GM13976 (cell line): ENCODE results near the gene ANXA1.

ENCODE experiments used
- DNase-seq: peaks from one replicate; pipeline ENCODE4 v3.0.0; 2012; ENCODE audit warnings: low spot score
- in situ Hi-C: fragments of 300-500 bp; cut with MboI; formaldehyde crosslinking; loops from one replicate; pipeline ENCODE4 v1.12.0; 2022; ENCODE audit warnings: low sequenced_read_pairs, mixed read lengths, inconsistent platforms; ENCODE audit not compliant: unreplicated experiment
- TF ChIP-seq, protein P1 (sequence below): IDR thresholded peaks from 2 replicates; pipeline ENCODE4 v1.5.1; 2012; ENCODE audit warnings: borderline replicate concordance, mild to moderate bottlenecking; ENCODE audit not compliant: insufficient read depth; ENCODE audit errors: extremely low read depth, missing control alignments, control extremely low read depth

The ANXA1 gene

GRCh38 chr9:73116031-73116430, 35.6 kb upstream of the ANXA1 start:
- no peak for DNase-seq
- TF ChIP-seq, protein P1, sequence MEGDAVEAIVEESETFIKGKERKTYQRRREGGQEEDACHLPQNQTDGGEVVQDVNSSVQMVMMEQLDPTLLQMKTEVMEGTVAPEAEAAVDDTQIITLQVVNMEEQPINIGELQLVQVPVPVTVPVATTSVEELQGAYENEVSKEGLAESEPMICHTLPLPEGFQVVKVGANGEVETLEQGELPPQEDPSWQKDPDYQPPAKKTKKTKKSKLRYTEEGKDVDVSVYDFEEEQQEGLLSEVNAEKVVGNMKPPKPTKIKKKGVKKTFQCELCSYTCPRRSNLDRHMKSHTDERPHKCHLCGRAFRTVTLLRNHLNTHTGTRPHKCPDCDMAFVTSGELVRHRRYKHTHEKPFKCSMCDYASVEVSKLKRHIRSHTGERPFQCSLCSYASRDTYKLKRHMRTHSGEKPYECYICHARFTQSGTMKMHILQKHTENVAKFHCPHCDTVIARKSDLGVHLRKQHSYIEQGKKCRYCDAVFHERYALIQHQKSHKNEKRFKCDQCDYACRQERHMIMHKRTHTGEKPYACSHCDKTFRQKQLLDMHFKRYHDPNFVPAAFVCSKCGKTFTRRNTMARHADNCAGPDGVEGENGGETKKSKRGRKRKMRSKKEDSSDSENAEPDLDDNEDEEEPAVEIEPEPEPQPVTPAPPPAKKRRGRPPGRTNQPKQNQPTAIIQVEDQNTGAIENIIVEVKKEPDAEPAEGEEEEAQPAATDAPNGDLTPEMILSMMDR, result no peak
- in situ Hi-C loops, result no loop called here

DNA sequence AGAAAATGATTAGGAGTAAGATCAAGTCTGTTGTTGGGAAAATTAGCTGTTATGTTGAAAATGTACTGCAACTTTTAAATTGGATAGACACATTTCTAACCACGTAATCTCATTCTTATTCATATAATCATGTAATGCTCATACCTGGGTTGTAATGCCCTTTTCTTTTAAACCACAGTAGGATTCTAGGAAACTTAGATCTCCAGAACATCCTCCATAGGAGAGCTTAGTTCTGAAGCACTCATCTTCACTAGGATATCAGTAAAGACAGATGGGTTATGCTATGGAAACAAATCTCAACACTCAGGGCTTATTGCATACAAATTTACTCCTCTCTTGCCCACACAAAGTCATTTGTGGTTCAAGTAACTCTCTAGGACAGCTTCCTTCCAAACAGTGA, 34.8 kb upstream of the ANXA1 start:
- TF ChIP-seq, protein P1, result no peak
- in situ Hi-C loops, result no loop called here

DNA sequence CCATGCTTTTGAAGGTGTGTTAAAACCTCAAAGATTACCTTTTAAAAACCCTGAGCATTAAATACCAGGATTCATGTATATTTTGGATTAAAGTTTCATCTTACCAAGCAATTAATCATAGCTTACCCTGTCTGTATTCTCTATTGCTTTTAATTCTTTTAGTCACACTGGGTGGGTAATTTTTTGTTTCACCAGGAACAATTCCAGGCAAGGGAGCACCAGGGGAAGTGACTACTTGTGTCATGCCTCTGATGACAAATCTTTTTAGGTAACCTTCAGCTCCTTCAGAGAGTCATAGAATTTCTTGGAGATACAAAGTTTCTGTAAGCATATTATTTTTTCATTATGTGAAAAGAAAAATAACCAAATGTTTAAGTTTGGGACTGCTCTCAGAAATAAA, 33.4 kb upstream of the ANXA1 start:
- DNase-seq, result no peak
- in situ Hi-C loops, result no loop called here
- TF ChIP-seq, protein P1, result no peak

More for the DNA sequence above, 34.8 kb upstream of the ANXA1 start:
- DNase-seq, result no peak

DNA sequence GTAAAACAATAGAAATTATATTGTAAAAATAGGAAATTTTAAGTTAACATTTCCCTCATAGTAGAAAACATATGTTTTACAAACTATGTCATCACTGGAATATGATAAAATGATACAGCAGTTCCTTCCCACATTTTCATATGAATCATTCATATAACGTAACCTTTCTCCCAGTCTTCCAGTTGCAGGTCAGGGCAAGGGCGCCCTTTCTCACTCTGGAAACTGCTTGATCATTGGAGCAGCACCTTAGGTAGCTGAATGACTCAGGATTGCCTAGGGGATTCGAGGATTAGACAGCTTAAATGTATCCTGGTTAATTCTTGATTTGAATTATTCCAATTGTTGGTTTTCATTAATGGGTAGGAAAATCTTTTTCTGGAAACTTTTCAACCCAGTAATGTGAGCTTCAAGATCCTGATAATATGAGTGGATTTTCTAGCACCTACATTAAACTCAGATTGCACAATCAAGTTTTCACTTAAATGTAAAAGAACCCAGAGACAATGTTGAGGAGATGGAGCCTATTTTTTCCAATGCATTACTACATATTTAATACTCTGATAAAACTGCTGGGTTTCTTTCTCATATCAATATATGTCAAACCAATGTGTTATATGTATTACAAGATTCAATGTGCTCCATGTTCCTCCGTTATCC, 32.6 kb upstream of the ANXA1 start:
- in situ Hi-C loops, result no loop called here
- no peak for DNase-seq
- TF ChIP-seq, protein P1, result no peak

GRCh38 chr9:73121375-73121935, 30.2 kb upstream of the ANXA1 start:
- DNase-seq, result no peak
- TF ChIP-seq, protein P1, result no peak
- in situ Hi-C loops, result no loop called here

- DNase-seq, result no peak
- TF ChIP-seq, protein P1, result no peak
- in situ Hi-C loops, result no loop called here
Observed at GRCh38 chr9:73125651-73126050, 26.0 kb upstream of the ANXA1 start.
